GM18520 (cell line): ENCODE measurements around the gene DOCK6.
"Not testable (repeated sequence)": the region's sequence is repeated elsewhere in the genome, so short reads cannot be mapped to it uniquely, and the experiment has no call there.

Experiments used
- ATAC-seq: cut with Tn5 transposase; IDR thresholded peaks from one replicate; pipeline ENCODE4 v1.9.1; 2021; ENCODE audit not compliant: unreplicated experiment

Gene DOCK6

DNA sequence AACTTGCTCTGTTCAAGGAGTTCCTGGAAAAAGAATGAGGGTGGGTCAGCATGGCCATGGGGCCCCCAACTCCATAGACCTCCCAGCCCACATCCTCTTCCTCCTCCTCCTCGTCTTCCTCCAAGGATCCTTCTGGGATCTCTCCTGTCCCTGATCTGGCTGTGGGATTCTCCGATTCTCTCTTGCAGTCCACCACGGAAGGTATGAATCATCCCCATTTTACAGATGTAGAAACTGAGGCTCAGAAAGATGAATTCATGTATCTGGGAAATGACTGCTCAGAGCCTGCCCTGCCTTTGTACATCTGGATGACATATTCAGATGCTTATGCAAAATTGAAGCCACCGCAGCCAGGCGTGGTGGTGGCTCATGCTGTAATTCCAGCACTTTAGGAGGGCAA is 62.8 kb downstream of the DOCK6 start:
- ATAC-seq, result no peak

- no peak for ATAC-seq
These were observed 63.4 kb downstream of the DOCK6 start for GRCh38 chr19:11198769-11199424.

- no peak for ATAC-seq
These were observed 64.2 kb downstream of the DOCK6 start for GRCh38 chr19:11198175-11198534.

DNA sequence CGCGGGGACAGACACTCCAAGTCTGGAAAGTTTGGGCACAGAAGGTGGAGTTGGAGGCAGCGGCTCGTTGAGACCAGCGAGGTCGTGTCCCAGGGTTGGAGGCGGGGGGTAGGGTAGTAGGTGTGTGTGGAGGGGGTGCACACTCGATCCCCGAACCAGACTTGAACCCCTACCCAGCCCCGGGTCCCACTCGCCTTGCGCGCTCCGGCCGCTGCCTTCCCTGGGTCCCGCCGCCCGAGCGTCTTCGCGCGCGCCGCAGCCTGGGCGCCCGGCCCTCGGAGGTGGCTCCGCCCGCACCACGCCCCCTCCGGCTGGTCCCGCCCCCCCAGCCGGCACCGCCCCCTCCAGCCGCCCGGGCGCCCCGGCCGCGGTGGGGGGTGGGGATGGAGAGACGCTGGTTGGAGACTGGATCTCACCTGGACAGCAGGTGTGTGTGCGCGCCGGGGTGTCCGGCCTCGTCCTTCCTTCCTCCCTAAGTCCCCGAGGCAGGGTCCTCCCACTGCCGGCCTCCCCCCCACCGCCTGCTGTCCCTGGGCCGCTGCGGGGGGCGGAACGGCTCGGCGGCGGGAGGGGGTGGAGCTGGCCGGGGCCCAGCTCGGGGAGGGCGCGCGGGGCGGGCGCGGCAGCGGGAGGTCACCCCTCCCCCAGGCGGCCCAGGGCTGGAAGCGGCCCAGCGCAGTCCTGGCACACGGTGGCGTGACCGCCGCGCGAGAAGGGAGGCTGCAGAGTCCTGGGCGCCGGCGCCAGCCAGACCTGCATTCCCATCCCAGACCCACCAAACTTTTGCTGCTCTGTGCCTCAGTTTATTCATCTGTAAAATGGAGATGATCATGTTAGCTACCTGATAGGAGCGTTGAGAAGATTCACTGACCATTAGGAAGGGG is 64.8 kb downstream of the DOCK6 start, which contains the start of gene KANK2:
KANK2 (minus strand) TSS at position 255 of the 884 bp plus-strand sequence. CDS start 3,034 bp downstream, outside the sequence.
- peak; percentile 52 for ATAC-seq

DNA sequence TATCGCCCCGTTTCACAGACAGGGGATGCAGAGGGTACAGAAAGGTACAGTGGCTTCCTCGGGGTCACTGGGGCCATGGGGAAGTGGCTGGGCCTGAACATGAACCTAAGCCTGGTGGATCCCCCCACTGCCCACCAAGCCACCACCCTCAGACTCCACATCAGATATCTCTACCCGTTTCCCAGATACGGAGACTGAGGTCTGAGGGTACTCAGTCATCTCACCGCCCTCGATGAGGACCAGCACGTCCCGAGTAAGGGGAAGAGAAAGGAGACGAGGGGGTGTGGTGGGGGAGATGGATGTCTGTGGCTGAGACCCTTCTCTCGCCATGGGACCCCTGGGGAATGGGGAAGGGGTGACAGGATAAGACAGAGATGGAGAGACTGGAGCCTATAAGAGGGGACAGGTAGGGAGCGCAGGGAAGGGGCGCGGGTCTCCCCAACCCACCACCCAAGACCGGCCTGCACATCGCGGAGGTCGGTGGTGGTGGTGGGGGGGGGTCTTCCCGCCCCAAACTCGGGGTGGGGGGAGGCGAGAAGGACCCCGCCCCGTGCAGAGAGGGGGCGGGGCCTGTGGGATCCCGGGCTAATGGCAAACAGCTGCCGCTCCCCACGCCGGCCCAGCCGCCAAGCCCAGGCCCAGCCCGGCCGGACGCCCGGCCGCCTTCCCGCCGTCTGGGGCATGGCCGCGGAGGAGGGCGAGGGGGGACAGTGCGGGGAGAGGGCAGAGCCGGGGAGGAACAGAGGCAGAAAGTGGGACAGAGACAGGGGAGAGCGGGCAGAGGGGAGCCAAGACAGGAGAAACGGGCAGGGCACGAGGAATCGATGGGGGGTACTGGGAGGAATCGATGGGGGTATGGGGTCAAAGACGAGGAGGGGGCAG is 65.7 kb downstream of the DOCK6 start:
- ATAC-seq, result no peak

- ATAC-seq, result no peak
These were observed 66.6 kb downstream of the DOCK6 start for GRCh38 chr19:11195681-11196080.

DNA sequence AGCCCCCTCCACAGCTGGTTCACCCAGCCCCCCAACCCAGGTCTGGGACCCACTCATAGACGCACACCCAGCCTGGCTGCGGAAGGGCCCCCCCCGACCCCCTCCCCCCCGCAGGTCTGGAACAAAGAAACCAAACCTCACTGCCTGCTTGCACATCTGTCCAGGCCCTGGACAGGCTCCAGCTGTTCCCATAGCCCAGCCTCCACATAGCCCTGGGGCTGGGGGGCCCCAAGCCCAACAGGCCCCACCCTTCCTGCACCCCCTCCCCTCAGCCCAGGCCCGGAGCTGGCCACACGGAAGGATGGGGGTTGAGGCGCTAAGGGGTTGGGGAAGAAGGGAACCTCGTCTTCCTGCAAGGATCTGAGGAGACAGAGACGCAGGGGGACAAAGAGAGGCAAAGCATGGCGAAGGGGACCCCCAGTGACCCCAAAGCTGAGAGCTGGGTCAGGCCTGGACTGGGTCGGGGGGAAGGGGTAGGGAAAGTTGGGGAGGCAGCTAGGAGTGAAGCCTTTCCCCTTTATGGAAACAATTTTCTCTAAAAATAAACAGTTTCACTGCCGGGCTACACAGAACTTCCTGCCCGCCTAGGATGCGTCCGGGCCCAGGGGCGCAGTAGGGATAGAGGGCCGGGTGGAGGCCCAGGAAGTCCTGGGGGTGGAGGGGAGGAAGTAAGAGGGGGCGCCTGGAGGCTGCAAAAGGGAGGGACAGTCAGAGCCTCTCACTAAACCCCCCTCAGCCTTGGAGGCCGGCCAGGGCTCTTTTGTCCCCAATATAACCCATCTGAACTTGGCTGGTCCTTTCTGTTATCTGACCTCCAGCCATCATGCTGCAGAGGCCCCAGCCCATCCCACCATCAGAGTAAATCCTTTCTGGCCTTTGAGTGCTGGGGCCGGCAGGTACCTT is 67.4 kb downstream of the DOCK6 start:
- no peak for ATAC-seq

GRCh38 chr19:11194173-11194572 is 68.2 kb downstream of the DOCK6 start:
- ATAC-seq, result no peak

- ATAC-seq, result no peak
These were observed 69.1 kb downstream of the DOCK6 start for GRCh38 chr19:11192957-11193939.

DNA sequence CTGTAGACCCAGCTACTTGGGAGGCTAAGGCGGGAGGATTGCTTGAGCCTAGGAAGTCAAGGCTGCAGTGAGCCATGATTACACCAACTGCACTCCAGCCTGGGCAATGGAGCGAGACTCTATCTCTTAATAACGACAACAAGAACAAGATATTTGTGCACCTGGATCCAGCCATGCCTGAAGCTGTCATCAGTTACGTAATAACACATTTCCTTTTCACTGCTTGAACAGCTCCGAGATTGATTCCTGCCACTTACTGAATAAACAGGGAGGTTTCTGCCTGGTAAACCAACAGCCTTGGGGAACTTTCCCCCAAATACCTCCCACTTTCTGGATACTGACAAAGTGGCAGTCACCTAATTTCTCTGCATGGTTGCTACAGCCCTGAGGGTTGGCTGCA is 70.4 kb downstream of the DOCK6 start:
- no peak for ATAC-seq

GRCh38 chr19:11191273-11191755 is 71.0 kb downstream of the DOCK6 start:
- ATAC-seq, result no peak

DNA sequence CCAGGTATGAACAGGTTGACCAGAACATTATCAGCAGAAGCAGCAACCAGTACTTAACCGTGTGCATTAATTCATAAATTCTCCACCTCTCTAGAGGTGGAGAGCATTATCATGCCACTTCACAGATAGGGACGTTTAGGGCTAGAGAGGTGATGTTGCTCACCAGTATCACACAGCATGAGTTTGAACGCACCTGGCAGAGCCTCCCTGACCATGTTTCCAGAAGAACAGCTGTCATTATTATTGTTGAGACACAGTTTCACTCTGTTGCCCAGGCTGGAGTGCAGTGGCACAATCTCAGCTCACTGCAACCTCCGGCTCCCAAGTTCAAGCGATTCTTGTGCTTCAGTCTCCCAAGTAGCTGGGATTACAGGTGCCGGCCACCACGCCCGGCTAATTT is 71.8 kb downstream of the DOCK6 start:
- no peak for ATAC-seq

GRCh38 chr19:11187441-11187840 is 74.9 kb downstream of the DOCK6 start:
- no peak for ATAC-seq

DNA sequence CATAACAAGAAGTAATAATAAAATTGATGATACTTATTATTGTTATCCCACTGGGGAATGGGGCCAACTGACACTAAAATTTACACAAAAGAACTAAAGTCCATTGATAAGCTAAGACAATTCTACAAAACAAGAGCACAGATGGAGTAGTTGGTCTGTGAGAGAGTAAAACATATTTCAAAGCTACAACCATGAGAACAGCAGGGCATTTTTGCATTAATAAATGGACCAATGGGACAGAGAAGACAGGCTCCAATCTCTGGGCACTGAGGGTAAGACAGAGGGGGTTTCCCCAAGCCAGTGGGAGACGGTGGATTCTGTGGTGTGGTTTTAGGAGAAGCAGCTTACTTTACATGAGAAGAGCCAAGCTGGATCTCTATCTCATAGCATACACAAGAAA is 79.3 kb downstream of the DOCK6 start:
- ATAC-seq, result no peak

DNA sequence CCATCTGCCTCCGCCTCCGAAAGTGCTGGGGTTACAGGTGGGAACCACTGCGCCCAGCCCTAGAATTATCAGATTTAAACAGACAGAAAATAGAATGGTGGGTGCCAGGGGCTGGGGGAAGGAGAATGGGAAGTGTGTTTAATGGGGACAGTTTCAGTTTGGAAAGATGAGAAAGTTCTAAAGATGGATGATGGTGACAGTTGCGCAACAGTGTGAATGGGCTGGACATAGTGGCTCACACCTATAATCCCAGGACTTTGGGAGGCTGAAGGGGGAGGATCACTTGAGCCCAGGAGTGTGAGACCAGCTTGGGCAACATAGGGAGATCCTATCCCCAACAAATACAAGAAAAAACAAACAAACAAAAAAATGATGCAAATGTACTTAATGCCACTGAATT is 80.8 kb downstream of the DOCK6 start:
- no peak for ATAC-seq

DNA sequence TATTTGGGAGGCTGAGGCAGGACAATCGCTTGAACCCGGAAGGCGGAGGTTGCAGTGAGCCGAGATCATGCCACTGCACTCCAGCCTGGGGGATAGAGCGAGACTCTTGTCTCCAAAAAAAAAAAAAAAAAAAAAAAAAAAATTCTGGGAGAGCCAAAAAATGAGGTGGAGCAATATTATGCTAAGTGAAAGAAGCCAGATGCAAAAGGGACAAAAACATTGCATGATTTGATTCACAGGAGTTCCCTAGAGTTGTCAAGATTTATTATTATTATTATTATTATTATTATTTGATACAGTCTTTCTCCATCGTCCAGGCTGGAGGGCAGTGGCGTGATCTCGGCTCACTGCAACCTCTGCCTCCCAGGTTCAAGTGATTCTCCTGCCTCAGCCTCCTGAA is 81.3 kb downstream of the DOCK6 start:
- ATAC-seq, result not testable (repeated sequence)

DNA sequence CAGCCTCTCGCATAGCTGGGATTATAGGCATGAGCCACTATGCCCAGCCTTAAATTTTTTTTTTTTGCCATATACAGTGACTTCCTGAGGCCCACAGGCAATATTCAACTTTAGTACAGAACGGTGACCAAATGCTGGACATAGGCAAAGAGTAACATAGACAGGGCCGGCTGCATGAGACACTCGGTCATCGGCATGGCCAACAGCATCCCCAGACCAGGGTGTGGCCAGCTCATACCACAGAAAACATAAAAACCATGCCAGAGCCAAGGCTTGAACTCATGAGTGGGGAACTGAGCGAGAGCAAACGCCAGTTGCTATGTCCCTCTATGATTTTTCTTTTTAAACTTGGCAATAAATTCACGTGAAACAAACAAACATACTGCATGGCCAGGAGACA is 82.0 kb downstream of the DOCK6 start:
- no peak for ATAC-seq

- no peak for ATAC-seq
These were observed 82.5 kb downstream of the DOCK6 start for GRCh38 chr19:11179716-11180297.

GRCh38 chr19:11179145-11179465 is 83.2 kb downstream of the DOCK6 start:
- not testable (repeated sequence) for ATAC-seq
